ENCODE results near the gene CFAP54. TPM values are rescaled to one million over a fixed set of nuclear protein-coding genes. Genes with fewer than 3 reads are reported as not detected.
"Not testable (repeated sequence)": the region's sequence is repeated elsewhere in the genome, so short reads cannot be mapped to it uniquely, and the experiment has no call there.

CFAP54 gene
- total RNA-seq, 2 experiments from 2014 or later, result 0.55 to 0.75 TPM

DNA sequence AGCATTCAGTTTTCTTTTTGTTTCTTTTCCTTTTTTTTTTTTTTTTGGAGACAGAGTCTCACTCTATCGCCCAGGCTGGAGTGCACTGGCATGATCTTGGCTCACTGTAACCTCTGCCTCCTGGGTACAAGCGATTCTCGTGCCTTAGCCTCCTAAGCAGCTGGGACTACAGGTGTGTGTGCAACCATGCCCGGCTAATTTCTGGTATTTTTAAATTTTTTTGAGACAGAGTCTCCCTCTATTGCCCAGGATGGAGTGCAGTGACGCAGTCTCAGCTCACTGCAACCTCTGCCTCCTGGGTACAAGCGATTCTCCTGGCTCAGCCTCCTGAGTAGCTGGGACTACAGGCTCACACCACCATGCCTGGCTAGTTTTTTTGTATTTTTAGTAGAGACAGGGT lies 30.1 kb upstream of the CFAP54 start:
- H3K9me3 Mint-ChIP-seq; H3K36me3 Mint-ChIP-seq (ENCODE audit: low read depth); POLR2A ChIA-PET; H3K27ac Mint-ChIP-seq; H3K4me3 Mint-ChIP-seq; H3K27me3 Mint-ChIP-seq; DNase-seq; H3K4me1 Mint-ChIP-seq; CTCF ChIA-PET: not testable (repeated sequence)

DNA sequence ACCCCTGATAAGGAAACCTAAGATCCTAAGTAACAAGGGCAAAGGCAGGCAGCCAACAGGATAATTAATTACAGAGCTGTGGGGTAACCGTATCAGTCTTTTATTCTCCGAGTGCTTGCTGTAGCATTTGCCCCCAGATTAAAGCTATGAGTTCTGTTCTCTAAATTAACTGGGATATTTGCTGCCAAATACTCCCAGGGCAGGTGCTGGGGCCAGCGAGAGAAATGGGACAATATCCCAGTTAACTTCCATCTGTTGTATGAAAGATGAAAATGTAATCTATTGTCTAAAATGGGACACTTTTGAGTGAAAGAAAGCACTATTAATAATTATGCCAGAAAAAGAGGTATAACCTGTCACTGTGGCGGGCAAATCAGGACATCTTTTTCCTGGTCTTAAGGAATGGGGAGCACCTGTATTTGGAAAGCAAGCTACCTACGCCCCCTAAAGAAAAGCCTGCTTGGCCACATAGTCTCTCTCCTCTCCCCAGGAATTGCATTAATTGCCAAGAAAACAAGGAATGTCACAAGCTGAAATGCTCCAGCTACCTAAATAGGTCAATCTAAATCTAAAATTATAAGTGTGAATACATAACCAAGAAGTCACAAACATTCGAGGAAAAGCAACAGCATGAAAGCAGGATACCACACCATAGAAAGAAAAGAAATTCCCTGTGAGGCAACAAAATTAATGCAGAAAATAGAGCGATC lies 26.7 kb upstream of the CFAP54 start:
- no peaks in the 10 kb centered on the region for H3K36me3 Mint-ChIP-seq (ENCODE audit: low read depth)
- H3K4me1 Mint-ChIP-seq, result no peaks in the 10 kb centered on the region
- POLR2A ChIA-PET, result interaction anchor here (1.1 to 1.3 kb wide), 2 partner anchors 17 to 62 kb away, joined by 4 read pairs; no protein-coding TSS in a partner anchor
- H3K27me3 Mint-ChIP-seq, result no peaks in the 10 kb centered on the region
- H3K4me3 Mint-ChIP-seq, result no peak overlapping the region
- DNase-seq, result no peak
- no peak overlapping the region for H3K27ac Mint-ChIP-seq
- H3K9me3 Mint-ChIP-seq, result no peaks in the 10 kb centered on the region
- CTCF ChIA-PET, result interaction anchor here (0.6 to 0.9 kb wide), 2 partner anchors 15 to 54 kb away, joined by 3 read pairs; no protein-coding TSS in a partner anchor

DNA sequence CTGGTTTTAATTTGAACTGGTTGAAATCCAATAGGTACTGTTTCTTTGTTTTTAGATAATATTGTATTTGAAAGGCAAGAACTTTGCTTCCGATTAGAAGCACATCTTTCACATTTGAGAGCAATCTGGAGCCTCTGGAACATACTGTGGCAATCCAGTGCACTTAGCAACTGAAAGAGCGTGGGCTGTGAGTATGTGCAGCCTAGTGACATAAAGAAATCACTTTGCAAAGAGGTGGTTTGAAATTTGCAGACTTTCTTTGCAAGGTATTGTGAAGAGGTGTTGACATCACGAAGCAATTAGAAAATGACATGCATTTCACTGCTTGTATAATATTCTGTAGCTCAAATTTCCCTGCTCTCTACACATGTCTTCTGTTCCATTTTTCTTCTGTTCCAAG lies 23.5 kb upstream of the CFAP54 start:
- Mint-ChIP-seq H3K4me3 (no peak overlapping the region), H3K36me3 (ENCODE audit: low read depth) (peaks cover 5% of the 10 kb centered on the region), H3K4me1 (no peaks in the 10 kb centered on the region), H3K27me3 (no peaks in the 10 kb centered on the region), H3K27ac (no peak overlapping the region), H3K9me3 (peaks cover 6% of the 10 kb centered on the region)
- no peak for DNase-seq
- POLR2A ChIA-PET, result no interaction called here
- CTCF ChIA-PET, result interaction anchor here (1.6 kb wide), 1 partner anchor 20 kb away, joined by 5 read pairs; no protein-coding TSS in a partner anchor

DNA sequence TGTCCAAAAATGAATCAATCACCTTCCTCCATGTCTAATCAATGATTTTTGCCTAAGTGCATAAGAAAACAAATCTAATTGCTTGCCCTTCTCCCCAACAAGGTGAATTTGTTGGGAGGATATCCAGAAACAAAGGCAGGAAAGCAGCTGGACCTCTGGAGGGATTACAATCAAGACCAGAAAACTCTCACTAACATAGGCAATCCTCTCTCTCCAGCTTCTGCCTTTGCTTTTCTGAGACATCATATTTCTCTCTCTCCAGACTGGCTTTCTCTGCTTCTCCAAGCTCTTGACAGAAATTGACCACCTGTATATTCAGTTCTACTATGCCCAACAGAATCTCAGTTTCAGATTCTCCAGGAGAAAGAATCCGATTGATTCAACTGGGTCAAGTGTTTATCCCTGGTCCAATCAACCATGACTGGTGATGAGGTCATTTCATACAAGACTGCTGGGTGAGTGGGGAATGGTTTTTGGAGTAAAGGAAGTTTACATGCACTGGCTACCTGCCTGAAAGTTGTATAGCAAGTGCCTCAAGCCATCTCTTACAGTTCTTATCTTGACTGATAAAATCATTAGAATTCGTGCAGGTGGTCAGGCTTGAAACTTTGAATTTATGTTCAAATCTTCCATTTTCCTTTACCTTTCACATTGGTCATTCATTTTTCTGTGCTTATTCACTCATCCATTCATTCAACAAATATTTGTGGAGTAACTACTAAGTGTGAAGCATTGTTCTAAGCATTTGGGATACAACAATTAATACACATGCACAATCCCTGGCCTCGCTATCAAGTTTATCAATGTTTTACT lies 22.2 kb upstream of the CFAP54 start:
- Mint-ChIP-seq H3K4me1 (no peaks in the 10 kb centered on the region), H3K4me3 (no peak overlapping the region), H3K27me3 (no peaks in the 10 kb centered on the region), H3K27ac (no peak overlapping the region), H3K9me3 (peaks cover 6% of the 10 kb centered on the region), H3K36me3 (ENCODE audit: low read depth) (peaks cover 5% of the 10 kb centered on the region)
- ChIA-PET POLR2A (no interaction called here), CTCF (no interaction called here)
- no peak for DNase-seq

DNA sequence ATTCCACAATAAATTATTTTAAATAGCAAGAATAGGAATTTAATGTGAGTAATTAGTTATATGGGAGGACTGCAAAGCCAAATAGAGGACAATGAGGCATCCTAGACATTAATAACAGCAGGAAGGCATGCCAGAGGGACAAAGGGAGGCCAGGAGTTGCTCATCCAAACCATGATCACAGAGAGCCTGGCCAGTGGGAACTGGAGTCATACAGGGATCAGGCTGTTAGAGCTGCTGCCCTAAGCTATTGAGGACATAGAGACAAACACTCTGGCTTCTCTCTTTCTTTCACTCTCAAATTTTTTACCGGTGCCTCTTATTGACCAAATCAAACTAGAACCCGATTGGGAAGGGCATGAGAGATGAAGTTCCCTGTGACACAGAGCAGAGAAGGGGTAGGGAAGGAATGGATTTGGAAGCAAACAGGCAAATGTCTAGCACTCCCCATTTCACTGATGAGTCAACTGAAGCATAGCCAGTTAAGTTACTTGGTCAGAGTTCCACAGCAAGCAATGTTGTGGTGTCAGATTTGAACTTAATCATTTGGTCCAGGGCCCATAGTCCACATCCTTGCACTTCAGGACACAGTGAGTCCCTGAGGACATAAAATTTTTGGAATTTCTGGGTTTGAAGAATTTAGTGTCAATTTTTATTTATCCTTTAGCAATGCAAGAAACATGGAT lies 17.9 kb upstream of the CFAP54 start:
- Mint-ChIP-seq H3K27ac (no peak overlapping the region), H3K4me3 (no peak overlapping the region), H3K9me3 (peaks cover 6% of the 10 kb centered on the region), H3K4me1 (no peaks in the 10 kb centered on the region), H3K27me3 (peaks cover 7% of the 10 kb centered on the region), H3K36me3 (ENCODE audit: low read depth) (peaks cover 5% of the 10 kb centered on the region)
- ChIA-PET CTCF (no interaction called here), POLR2A (no interaction called here)
- DNase-seq, result no peak

DNA sequence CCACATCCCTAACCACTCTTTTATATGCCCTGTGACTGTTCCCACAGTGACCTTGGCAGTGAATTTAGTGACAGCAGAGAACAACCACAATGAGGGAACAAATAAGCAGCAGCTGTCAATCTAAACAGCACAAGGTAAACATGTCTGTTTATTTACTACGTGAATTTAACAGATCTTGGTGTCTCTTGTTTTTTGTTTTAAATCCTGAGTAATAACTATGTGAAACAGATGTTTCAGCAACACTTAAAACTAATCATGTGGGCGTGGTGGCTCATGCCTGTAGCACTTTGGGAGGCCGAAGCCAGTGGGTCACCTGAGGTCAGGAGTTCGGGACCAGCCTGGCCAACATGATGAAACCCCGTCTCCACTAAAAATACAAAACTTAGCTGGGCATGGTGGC lies 17.0 kb upstream of the CFAP54 start:
- H3K27ac Mint-ChIP-seq, result no peak overlapping the region
- H3K9me3 Mint-ChIP-seq, result peaks cover 6% of the 10 kb centered on the region
- no peak for DNase-seq
- peaks cover 7% of the 10 kb centered on the region for H3K27me3 Mint-ChIP-seq
- no peak overlapping the region for H3K4me3 Mint-ChIP-seq
- no peaks in the 10 kb centered on the region for H3K4me1 Mint-ChIP-seq
- H3K36me3 Mint-ChIP-seq (ENCODE audit: low read depth), result peaks cover 5% of the 10 kb centered on the region
- ChIA-PET CTCF (no interaction called here), POLR2A (no interaction called here)

DNA sequence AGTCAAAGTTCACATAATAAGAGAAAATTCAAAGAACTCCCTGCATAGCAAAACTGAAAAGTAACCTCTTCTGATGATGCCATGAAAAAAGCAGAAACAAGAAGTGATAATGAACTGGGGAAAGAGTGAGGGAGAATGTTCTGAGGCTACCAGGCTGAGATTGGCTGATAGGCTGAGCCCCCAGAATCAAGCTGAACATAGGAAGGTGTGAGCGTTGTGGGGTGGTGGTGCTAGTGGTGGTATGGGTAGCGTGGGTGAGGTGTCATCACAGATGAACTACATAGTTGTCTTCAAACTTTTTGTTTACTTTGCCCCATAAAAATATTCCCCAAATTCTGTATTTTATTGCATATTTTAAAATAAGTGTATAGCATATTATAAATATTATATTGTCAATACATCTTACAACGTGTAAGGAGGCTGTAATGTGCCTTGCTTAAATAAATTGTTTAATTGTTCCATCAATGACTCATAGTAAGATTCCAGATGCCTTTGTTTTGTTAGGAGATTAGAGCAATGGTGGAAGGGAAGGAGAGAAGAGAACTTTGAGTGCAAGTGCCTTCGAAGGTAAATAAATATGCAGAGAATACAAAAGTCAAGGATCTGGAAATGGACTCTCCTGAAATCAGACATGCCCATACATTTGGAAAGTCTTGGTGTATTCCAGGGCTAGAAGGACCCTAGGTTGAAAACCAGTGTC lies 15.8 kb upstream of the CFAP54 start:
- POLR2A ChIA-PET, result no interaction called here
- Mint-ChIP-seq H3K9me3 (peaks cover 6% of the 10 kb centered on the region), H3K27ac (no peak overlapping the region), H3K27me3 (peaks cover 9% of the 10 kb centered on the region), H3K4me1 (no peaks in the 10 kb centered on the region), H3K4me3 (no peak overlapping the region), H3K36me3 (ENCODE audit: low read depth) (peaks cover 5% of the 10 kb centered on the region)
- DNase-seq, result no peak
- CTCF ChIA-PET, result no interaction called here

DNA sequence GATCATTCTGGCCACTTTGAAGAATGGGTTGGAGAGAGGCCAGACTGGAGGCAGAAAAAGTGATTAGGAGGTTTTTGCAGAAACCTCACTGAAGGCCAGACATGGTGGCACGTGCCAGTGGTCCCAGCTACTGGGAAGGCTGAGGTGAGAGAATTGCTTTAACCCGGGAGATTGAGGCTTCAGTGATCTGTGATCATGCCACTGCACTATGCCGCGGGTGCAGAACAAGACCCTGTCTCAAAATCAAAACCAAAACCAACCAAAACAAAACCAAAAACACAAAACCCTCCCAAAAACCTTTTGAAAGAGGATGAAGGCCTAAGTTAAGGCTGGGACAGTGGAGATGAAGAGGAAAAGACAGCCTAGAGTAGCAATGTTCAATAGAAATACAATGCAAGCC lies 15.2 kb upstream of the CFAP54 start:
- DNase-seq, result no peak
- Mint-ChIP-seq H3K27ac (no peak overlapping the region), H3K4me3 (no peak overlapping the region), H3K27me3 (peaks cover 9% of the 10 kb centered on the region), H3K4me1 (no peaks in the 10 kb centered on the region), H3K36me3 (ENCODE audit: low read depth) (peaks cover 5% of the 10 kb centered on the region), H3K9me3 (peaks cover 6% of the 10 kb centered on the region)
- POLR2A ChIA-PET, result no interaction called here
- CTCF ChIA-PET, result no interaction called here

DNA sequence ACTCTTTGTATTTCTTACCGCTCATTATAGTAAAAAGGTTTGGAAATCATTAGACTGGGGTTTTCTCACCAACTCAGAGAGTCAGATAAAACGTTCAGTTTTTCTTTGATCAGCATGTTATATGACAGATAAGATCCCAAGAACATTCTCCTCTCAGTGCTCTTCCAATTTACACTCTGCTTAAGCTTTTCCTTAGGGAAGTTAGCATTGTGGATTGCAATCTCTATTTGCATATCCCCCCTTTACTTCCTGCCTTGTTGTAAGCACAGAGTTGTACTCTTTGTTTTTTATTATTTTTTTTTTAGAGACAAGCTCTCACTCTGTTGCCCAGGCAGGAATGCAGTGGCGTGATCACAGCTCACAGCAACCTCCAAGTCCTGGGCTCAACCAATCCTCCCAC lies 11.4 kb upstream of the CFAP54 start:
- Mint-ChIP-seq H3K27ac (no peak overlapping the region), H3K4me1 (no peaks in the 10 kb centered on the region), H3K27me3 (peaks cover 18% of the 10 kb centered on the region), H3K4me3 (no peak overlapping the region), H3K36me3 (ENCODE audit: low read depth) (no peaks in the 10 kb centered on the region), H3K9me3 (no peaks in the 10 kb centered on the region)
- DNase-seq, result no peak
- ChIA-PET POLR2A (no interaction called here), CTCF (interaction anchor here (1.0 kb wide), 1 partner anchor 12 kb away, joined by 3 read pairs; the partner anchor contains the start of gene CFAP54)

DNA sequence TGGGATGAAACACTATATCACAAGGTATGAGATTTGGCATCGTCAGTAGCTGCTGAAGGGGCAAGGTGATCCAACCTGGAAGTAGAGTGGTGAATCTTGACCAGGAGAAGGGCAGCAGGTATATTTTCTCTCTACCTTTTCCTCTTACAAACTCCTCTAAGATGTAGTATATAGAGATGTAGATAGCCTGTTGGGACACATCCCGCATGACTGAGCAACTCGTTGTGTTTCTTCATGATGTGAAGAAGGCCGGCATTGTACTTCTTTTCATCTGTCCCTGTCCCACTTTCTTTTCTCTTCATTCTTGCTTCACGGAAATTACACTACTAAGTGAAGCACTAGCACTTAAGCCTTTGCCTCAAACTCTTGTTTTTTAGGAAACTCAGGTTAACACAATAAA lies 7.3 kb upstream of the CFAP54 start:
- DNase-seq, result no peak
- Mint-ChIP-seq H3K27me3 (peaks cover 24% of the 10 kb centered on the region), H3K4me3 (no peak overlapping the region), H3K9me3 (no peaks in the 10 kb centered on the region), H3K4me1 (peaks cover 30% of the 10 kb centered on the region), H3K27ac (no peak overlapping the region), H3K36me3 (ENCODE audit: low read depth) (no peaks in the 10 kb centered on the region)
- ChIA-PET CTCF (no interaction called here), POLR2A (interaction anchor here (1.4 kb wide), 1 partner anchor 78 kb away, joined by 5 read pairs; no protein-coding TSS in a partner anchor)

DNA sequence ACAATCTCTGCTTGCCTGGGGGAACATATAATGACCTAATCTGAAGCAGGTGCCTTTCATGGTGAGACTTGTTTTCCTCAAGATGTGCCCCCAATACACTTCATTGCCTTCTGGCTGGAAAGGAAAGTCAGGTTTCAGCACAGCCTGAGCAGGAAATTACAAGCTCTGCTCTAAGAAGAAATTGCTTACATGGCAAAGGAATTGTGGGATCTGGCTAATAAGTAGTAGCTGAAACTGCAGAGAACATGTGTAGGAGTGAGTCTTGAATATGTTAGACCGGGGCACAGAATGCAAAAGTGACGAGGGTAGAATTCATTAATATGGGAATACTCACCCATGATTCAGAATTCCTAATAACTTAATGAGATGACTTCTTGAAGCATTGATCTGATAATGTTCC lies 6.3 kb upstream of the CFAP54 start:
- ChIA-PET CTCF (no interaction called here), POLR2A (interaction anchor here (1.4 kb wide), 1 partner anchor 79 kb away, joined by 5 read pairs; no protein-coding TSS in a partner anchor)
- Mint-ChIP-seq H3K4me3 (no peak overlapping the region), H3K4me1 (peaks cover 40% of the 10 kb centered on the region), H3K27me3 (peaks cover 29% of the 10 kb centered on the region), H3K27ac (no peak overlapping the region), H3K36me3 (ENCODE audit: low read depth) (no peaks in the 10 kb centered on the region), H3K9me3 (no peaks in the 10 kb centered on the region)
- DNase-seq, result no peak

DNA sequence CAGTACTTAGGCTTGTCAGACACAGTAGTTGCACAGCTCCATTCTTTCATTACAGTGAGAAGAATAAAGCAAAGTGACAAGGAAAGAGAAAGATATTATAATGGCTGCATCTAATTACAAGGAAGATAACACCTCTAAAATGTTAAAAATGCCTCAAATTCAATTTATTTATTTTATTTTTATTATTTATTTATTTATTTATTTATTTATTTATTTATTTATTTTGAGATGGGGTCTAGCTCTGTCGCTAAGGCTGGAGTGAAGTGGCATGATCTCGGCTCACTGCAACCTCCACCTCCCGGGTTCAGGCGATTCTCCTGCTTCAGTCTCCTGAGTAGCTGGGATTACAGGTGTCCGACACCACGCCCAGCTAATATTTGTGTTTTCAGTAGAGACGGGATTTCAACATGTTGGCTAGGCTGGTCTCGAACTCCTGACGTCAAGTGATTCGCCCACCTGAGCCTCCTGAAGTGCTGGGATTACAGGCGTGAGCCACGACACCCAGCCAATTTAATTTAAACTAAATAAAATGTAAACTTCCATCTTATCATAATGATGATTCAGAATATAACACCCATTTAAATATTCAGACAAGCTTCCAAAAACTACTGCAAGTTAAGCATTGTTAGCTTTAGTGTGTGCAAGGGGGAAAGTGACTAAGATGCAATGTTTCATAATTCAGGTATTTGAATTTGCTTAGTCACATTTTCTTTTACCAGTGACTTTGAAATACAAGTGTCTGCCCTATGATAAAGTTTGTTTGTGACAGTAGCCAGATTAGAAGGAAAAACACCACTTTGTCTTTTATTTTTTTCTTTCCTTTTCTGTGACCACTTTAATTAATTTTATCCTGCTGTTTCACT lies 2.4 kb upstream of the CFAP54 start:
- DNase-seq, result no peak
- Mint-ChIP-seq H3K27me3 (peaks cover 34% of the 10 kb centered on the region), H3K4me3 (no peak overlapping the region), H3K9me3 (no peaks in the 10 kb centered on the region), H3K36me3 (ENCODE audit: low read depth) (no peaks in the 10 kb centered on the region), H3K27ac (no peak overlapping the region), H3K4me1 (peaks cover 57% of the 10 kb centered on the region)
- ChIA-PET POLR2A (interaction anchor here (1.0 to 1.4 kb wide), 3 partner anchors 23 to 88 kb away, joined by 3 to 5 read pairs (median 3); partner anchors contain the start of gene CDK17), CTCF (interaction anchor here (0.8 to 6.2 kb wide), 7 partner anchors 9 to 85 kb away, joined by 3 to 69 read pairs (median 3); partner anchors contain the start of gene CDK17)
